Activated T-cell treated with anti-CD3 and anti-CD28 coated beads for 4 hours (primary cell): ENCODE measurements around the gene FETUB.
"Not testable (repeated sequence)": the region's sequence is repeated elsewhere in the genome, so short reads cannot be mapped to it uniquely, and the experiment has no call there.

Experiments used
- DNase-seq: peaks from one replicate; pipeline ENCODE4 v3.0.0-alpha.2; 2020

The FETUB gene

GRCh38 chr3:186613637-186614265, 26.4 kb upstream of the FETUB start:
- no peak for DNase-seq

GRCh38 chr3:186614266-186614596, 26.0 kb upstream of the FETUB start:
- no peak for DNase-seq

GRCh38 chr3:186614597-186615483, 25.4 kb upstream of the FETUB start:
- peak; percentile 67 for DNase-seq

DNA sequence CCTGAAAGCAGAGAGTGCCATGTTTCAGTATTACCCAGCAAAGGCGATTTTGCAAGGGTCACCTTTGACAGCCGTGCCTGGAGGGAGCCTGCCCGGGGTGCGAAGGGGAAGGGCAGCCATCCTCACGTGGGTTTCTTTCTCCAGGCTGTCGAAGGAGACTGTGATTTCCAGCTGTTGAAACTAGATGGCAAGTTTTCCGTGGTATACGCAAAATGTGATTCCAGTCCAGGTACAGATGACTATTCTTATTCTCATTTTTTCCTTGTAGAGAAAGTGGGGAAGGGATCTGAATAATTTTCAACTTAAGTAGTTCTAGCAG, 23.9 kb upstream of the FETUB start:
- no peak for DNase-seq

DNA sequence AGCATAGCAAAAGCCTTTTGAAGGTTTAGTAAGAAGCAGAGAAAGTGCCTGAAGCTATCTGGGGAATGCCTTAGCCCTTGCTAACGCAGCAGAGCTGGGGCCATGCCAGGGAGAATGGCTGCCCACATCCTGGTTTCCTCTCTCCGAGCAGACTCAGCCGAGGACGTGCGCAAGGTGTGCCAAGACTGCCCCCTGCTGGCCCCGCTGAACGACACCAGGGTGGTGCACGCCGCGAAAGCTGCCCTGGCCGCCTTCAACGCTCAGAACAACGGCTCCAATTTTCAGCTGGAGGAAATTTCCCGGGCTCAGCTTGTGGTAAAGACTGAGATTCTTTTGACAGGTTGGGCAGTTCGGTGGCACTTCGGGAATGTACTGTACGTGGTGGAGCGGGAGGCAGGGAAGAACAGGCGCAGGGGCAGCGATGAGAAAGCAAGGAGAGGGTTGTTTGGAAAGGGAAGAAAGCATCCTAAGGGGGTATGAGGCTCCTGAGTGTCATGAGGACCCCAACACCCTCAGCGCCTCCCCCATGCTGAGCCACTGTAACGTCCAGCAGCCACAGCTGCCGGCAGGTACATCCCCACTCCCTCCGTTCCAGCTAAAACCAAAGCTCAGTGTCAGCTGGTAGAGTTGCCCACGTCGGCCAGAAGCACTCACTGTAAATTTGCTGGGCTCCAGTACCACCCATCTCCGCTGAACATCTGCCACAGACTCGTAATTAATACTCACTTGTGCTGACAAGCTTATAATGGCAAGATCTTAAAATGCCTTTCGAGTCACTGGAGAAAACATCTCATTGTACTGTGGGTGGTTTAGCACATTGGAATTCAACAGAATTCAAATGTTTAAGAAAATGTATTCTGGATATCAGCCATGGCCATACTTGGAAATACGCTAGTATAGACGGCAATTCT, 22.9 kb upstream of the FETUB start:
- DNase-seq = peak; percentile 72

- no peak for DNase-seq
These were observed 21.8 kb upstream of the FETUB start for GRCh38 chr3:186618318-186618938.

GRCh38 chr3:186619787-186620212, 20.4 kb upstream of the FETUB start:
- no peak for DNase-seq

- no peak for DNase-seq
These were observed 19.7 kb upstream of the FETUB start for GRCh38 chr3:186620213-186621092.

- no peak for DNase-seq
These were observed 18.1 kb upstream of the FETUB start for GRCh38 chr3:186621894-186622650.

- no peak for DNase-seq
These were observed 17.4 kb upstream of the FETUB start for GRCh38 chr3:186622651-186623310.

GRCh38 chr3:186624598-186624997, 15.6 kb upstream of the FETUB start:
- DNase-seq = no peak

DNA sequence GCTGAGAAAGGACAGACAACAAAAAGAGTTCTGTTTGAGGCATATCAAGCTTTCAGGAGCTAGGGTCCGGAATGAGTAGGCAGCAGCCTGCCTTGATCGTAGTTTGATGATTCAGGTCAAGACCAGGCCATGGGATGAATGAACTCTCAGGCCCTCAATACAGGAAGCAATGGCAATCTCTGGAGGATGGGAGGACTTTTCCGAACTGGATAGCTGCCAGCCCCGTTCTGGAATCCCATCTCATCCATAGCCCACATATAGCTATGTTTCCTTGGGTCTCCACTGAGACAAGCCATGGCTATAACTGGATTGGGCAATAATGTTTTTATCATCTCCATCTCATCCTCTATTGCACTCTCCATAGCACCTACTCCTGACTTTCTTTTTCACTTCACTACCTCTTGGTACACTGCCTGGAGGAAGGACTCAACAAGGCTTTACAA, 14.6 kb upstream of the FETUB start:
- DNase-seq = no peak

GRCh38 chr3:186626254-186626847, 13.8 kb upstream of the FETUB start:
- no peak for DNase-seq

GRCh38 chr3:186627852-186628414, 12.3 kb upstream of the FETUB start:
- no peak for DNase-seq

GRCh38 chr3:186628756-186629155, 11.4 kb upstream of the FETUB start:
- no peak for DNase-seq

DNA sequence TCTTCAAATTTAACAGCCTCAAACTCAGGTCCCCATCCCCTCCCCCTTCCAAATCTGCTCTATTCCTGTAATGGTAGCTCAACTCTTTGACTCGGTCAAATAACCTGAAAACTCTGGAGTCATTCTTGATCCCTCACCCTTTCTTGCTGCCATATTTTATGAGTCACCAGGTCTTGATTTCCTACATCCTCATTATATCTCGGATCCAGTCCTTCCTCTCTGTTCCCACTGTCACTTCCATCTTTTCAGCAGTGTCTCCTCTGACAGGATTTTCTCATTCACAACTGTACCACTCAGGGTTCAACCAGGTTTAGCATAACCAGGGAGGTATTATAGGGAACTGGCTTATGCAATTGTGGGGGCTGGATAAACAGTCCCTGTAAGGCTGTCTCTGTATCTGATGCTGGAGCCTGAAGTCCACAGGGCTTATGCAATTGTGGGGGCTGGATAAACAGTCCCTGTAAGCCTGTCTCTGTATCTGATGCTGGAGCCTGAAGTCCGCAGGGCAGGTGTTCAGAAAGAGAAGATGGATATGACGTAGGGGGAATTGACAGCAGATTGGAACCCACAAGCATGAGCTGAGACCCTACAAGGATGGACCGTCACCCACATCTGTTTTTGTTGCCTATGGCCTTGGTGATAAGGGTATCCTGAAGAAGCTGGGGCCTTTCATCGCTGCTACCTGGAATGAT, 9.1 kb upstream of the FETUB start:
- no peak for DNase-seq

- no peak for DNase-seq
These were observed 6.7 kb upstream of the FETUB start for GRCh38 chr3:186633481-186633880.

- DNase-seq = not testable (repeated sequence)
These were observed 6.0 kb upstream of the FETUB start for GRCh38 chr3:186634207-186634606.

DNA sequence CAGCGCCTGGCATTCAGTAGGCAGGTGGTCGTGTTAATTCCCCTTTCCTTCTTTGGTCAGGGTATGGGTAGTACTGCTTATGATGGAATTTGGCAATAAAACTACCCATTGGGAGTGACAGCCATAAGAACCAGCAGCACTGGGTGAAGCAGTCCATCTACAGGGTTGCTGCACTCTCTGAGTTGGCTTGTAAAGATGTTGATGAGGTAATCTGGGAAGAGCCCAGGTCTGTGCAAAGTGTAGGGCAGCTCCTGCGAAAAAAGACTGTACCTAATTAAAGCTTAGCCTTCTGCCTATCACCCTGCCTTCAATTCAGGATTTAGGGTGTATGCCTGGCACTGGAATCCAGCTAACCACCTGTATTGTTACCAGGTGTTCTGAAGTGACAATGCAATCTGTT, 4.7 kb upstream of the FETUB start:
- no peak for DNase-seq
